Endothelial cell of umbilical vein (primary cell): ENCODE results near the gene RABGGTA. TPM values are rescaled to one million over a fixed set of nuclear protein-coding genes. Genes with fewer than 3 reads are reported as not detected.

Experiments
- BruUV-seq: library from RNA; stranded (reverse); fragments of 400-500 nt; replicated peaks from 2 replicates; lab custom pipeline; 2021; lab: Mats Ljungman, UMichigan
- CTCF ChIA-PET: fragments of 300-600, 350-600 bp; sonication (Branson Sonifier 250); formaldehyde crosslinking; loops from one replicate; lab custom pipeline; 2021; ENCODE audit warnings: antibody characterized with exemption, inconsistent platforms; lab: Charles Lee
- POLR2A ChIA-PET: fragments of 300-600, 350-600 bp; sonication (Branson Sonifier 250); formaldehyde crosslinking; loops from one replicate; lab custom pipeline; 2021; ENCODE audit warnings: antibody characterized with exemption, inconsistent platforms; lab: Charles Lee
- DNase-seq: peaks from one replicate; pipeline ENCODE4 v3.0.0-alpha.2; 2011; ENCODE audit warnings: low read depth, low spot score
- FAIRE-seq: peaks from 2 replicates; lab custom pipeline; 2011; peaks lifted over from hg19 to GRCh38; lab: Jason Lieb, UNC
- H2AFZ ChIP-seq: 2 replicates; pipeline ENCODE4 v1.6.0; 2012; ENCODE audit warnings: low read depth, low read length, control low read depth, inconsistent platforms
- H3K27ac ChIP-seq: 2 replicates; pipeline ENCODE4 v1.5.1; 2011; ENCODE audit warnings: low read depth, mild to moderate bottlenecking, control low read depth, low read length, moderate library complexity; ENCODE audit not compliant: insufficient read depth
- H3K27me3 ChIP-seq, 2 experiments: 2 replicates each; pipeline versions ENCODE4 v1.6.0 to v1.6.1; 2011; ENCODE audit warnings: low read length in 2 of 2, mixed read lengths in 1 of 2; ENCODE audit not compliant: control insufficient read depth in 2 of 2, insufficient read depth in 2 of 2
- H3K36me3 ChIP-seq, 2 experiments: 2 replicates in 1 of 2; 3 replicates in 1 of 2; pipeline ENCODE4 v1.5.1; 2011; ENCODE audit warnings: low read length in 2 of 2, mild to moderate bottlenecking in 1 of 2, moderate library complexity in 1 of 2; ENCODE audit not compliant: control insufficient read depth in 2 of 2, insufficient read depth in 2 of 2; ENCODE audit errors: extremely low read depth in 1 of 2
- H3K4me1 ChIP-seq: 3 replicates; pipeline ENCODE4 v1.5.1; 2011; ENCODE audit warnings: mild to moderate bottlenecking, low read length; ENCODE audit not compliant: control insufficient read depth, insufficient read depth; ENCODE audit errors: extremely low read depth
- H3K4me2 ChIP-seq: 2 replicates; pipeline ENCODE4 v1.6.1; 2011; ENCODE audit warnings: low read length, control low read depth, mixed read lengths; ENCODE audit not compliant: insufficient read depth
- H3K4me3 ChIP-seq, 3 experiments: fragments of 200-600 bp in 1 of 3; sonication (generic), shearing (Covaris generic) in 1 of 3; replicated peaks in 1 of 3; 2 replicates each; pipeline ENCODE4 v1.5.1; 2011 to 2016; ENCODE audit warnings: control low read depth in 3 of 3, low read length in 3 of 3, mild to moderate bottlenecking in 2 of 3, inconsistent platforms in 1 of 3, low read depth in 1 of 3, moderate library complexity in 1 of 3; ENCODE audit not compliant: insufficient read depth in 1 of 3
- H3K79me2 ChIP-seq: 2 replicates; pipeline ENCODE4 v1.6.0; 2012; ENCODE audit warnings: low read length, inconsistent platforms; ENCODE audit not compliant: control insufficient read depth, insufficient read depth
- H3K9ac ChIP-seq: replicated peaks from 2 replicates; pipeline ENCODE3; 2011; ENCODE audit warnings: low read length, control low read depth; ENCODE audit not compliant: insufficient read depth; ENCODE audit errors: extremely low read depth
- H3K9me1 ChIP-seq: replicated peaks from 3 replicates; pipeline ENCODE4 v1.6.0; 2011; ENCODE audit warnings: mild to moderate bottlenecking, low read length; ENCODE audit not compliant: control insufficient read depth, insufficient read depth; ENCODE audit errors: extremely low read depth
- H3K9me3 ChIP-seq: replicated peaks from 2 replicates; pipeline ENCODE4 v1.5.1; 2012; ENCODE audit warnings: low read length, inconsistent platforms; ENCODE audit not compliant: control insufficient read depth, insufficient read depth
- H4K20me1 ChIP-seq: replicated peaks from 2 replicates; pipeline ENCODE3; 2011; ENCODE audit warnings: mild to moderate bottlenecking, low read length; ENCODE audit not compliant: control insufficient read depth, insufficient read depth; ENCODE audit errors: extremely low read depth
- EZH2 ChIP-seq: IDR thresholded peaks from 2 replicates; pipeline ENCODE4 v1.6.1; 2012; ENCODE audit warnings: borderline replicate concordance, low read depth, mild to moderate bottlenecking, moderate library complexity, low read length, inconsistent platforms; ENCODE audit not compliant: severe bottlenecking
- FOS ChIP-seq: IDR thresholded peaks from 2 replicates; pipeline ENCODE4 v1.6.1; 2011; ENCODE audit warnings: mild to moderate bottlenecking, low read length, moderate library complexity, borderline replicate concordance; ENCODE audit not compliant: insufficient read depth
- GATA2 ChIP-seq: IDR thresholded peaks from 2 replicates; pipeline ENCODE4 v1.7.0; 2011; ENCODE audit warnings: low read depth, mild to moderate bottlenecking, moderate library complexity, mixed read lengths, low read length; ENCODE audit not compliant: insufficient read length, insufficient read depth
- MAX ChIP-seq: IDR thresholded peaks from 2 replicates; pipeline ENCODE4 v1.6.1; 2011; ENCODE audit not compliant: insufficient read depth, insufficient read length
- MYC ChIP-seq: IDR thresholded peaks from one replicate; pipeline ENCODE4 v1.6.1; 2011; ENCODE audit warnings: mild to moderate bottlenecking, low read depth, low read length
- POLR2A ChIP-seq: IDR thresholded peaks from 2 replicates; pipeline ENCODE4 v1.6.1; 2012; ENCODE audit warnings: low read depth, mild to moderate bottlenecking, control low read depth, low read length
- dilution Hi-C: fragments of 300-500 bp; cut with MboI; formaldehyde crosslinking; loops from one replicate; pipeline ENCODE4 v1.15.0; 2019; ENCODE audit warnings: low sequenced_read_pairs; ENCODE audit not compliant: extremely low pct_ligation_motif_present
- intact Hi-C: fragments of 100-400 bp; cut with micrococcal nuclease; formaldehyde crosslinking; loops from one replicate; pipeline ENCODE4 v1.10.0; 2022
- polyA plus RNA-seq, 4 experiments: library from polyadenylated mRNA; depleted of rRNA in 3 of 4; stranded (reverse) in 3 of 4; unstranded in 1 of 4; fragments of >200 nt; gene quantifications; 2 replicates each; pipeline versions ENCODE4 v1.2.1 to v1.2.3, GENCODE V29; 2011 to 2012; ENCODE audit warnings: missing spikeins in 1 of 4
- total RNA-seq: library from RNA; stranded (reverse); gene quantifications from 2 replicates; pipeline ENCODE4 v1.2.3, GENCODE V29; 2021

Gene RABGGTA
- total and polyA plus RNA-seq, 2 donors (not counting 3 experiments of a cell fraction or from before 2014, with no cell fraction given), result 29.3 to 80.1 TPM

GRCh38 chr14:24262821-24263733 lies 8.3 kb downstream of the RABGGTA start, which contains the start of gene TGM1:
TGM1 (minus strand) TSS chr14:24263177; CDS start chr14:24262352, 825 bp downstream.
- no peak for FAIRE-seq
- Histone ChIP-seq H3K27me3 (no peaks in the 10 kb centered on the region), H3K4me1 (no peaks in the 10 kb centered on the region), H3K36me3 (peaks cover 0 to 14% of the 10 kb centered on the region in 2 experiments), H4K20me1 (no peaks in the 10 kb centered on the region), H3K27ac (no peak within 1 kb of the TSS), H3K4me3 (no peak within 1 kb of the TSS), H3K79me2 (no peaks in the 10 kb centered on the region), H3K4me2 (no peak within 1 kb of the TSS), H3K9me3 (no peaks in the 10 kb centered on the region), H3K9ac (no peak within 1 kb of the TSS), H2AFZ (no peak within 1 kb of the TSS), H3K9me1 (no peaks in the 10 kb centered on the region)
- dilution Hi-C loops (no loop called here), intact Hi-C loops (no loop called here)
- no peak for DNase-seq
- no peak for TF ChIP-seq MAX
- no peak for TF ChIP-seq POLR2A
- TF ChIP-seq GATA2, result no peak
- no peak for TF ChIP-seq MYC
- TF ChIP-seq EZH2, result no peak
- no peak for TF ChIP-seq FOS
- BruUV-seq, result no TSS peak
- CTCF ChIA-PET, result interaction anchor here (1.0 to 1.3 kb wide), 3 partner anchors 8 to 21 kb away, joined by 3 to 5 read pairs (median 3); partner anchors contain the start of gene RABGGTA
- POLR2A ChIA-PET, result no interaction called here

DNA sequence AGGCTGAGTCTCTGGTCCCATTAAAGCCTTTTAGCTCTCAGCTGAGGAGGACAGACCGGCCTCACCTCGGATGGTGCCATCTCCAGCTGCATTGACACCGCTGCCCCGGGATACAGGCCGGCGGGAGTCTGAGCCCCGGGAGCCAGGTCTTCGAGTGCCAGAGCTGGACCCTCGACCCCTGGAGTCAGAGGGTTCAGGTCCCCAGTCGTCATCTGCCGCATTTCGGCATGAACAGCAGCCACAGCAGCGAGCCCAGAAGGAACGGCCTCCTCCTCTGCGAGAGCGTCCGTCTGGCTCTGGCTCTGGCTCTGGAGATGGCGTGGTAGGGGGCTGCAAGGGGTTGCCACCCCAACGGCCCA lies 9.4 kb downstream of the RABGGTA start:
- Histone ChIP-seq H3K27ac (no peak overlapping the region), H3K4me1 (no peaks in the 10 kb centered on the region), H4K20me1 (no peaks in the 10 kb centered on the region), H3K4me3 (no peak overlapping the region), H3K9me1 (no peaks in the 10 kb centered on the region), H3K9me3 (no peaks in the 10 kb centered on the region), H3K79me2 (no peaks in the 10 kb centered on the region), H3K36me3 (peaks cover 0 to 7% of the 10 kb centered on the region in 2 experiments), H3K9ac (no peak overlapping the region), H3K4me2 (no peak overlapping the region), H3K27me3 (no peaks in the 10 kb centered on the region), H2AFZ (no peak overlapping the region)
- FAIRE-seq (no peak), DNase-seq (no peak)
- intact Hi-C loops, result no loop called here
- dilution Hi-C loops, result no loop called here
- no TSS peak for BruUV-seq
- POLR2A ChIA-PET, result no interaction called here
- TF ChIP-seq EZH2, result no peak
- CTCF ChIA-PET, result interaction anchor here (1.2 to 1.3 kb wide), 2 partner anchors 9 to 10 kb away, joined by 3 to 5 read pairs; partner anchors contain the start of gene RABGGTA
